PFSK-1 (cell line): ENCODE data around the gene ADAT3.

ENCODE experiments used
- FOXP2 ChIP-seq: optimal IDR thresholded peaks from 2 replicates; pipeline ENCODE3; 2011; ENCODE audit warnings: borderline replicate concordance, control low read depth, inconsistent platforms; ENCODE audit not compliant: insufficient read depth; ENCODE audit errors: extremely low read length, extremely low read depth
- POLR2AphosphoS5 ChIP-seq: IDR thresholded peaks from 2 replicates; pipeline ENCODE4 v1.6.1; 2012; ENCODE audit warnings: low read depth, mild to moderate bottlenecking, control low read depth, low read length, moderate library complexity
- SIN3A ChIP-seq: IDR thresholded peaks from 2 replicates; pipeline ENCODE4 v1.6.1; 2012; ENCODE audit warnings: mild to moderate bottlenecking, low read length, moderate library complexity, borderline replicate concordance; ENCODE audit not compliant: insufficient read depth
- TAF1 ChIP-seq: IDR thresholded peaks from 2 replicates; pipeline ENCODE4 v1.6.1; 2012; ENCODE audit warnings: low read length, control low read depth, borderline replicate concordance; ENCODE audit not compliant: insufficient read depth
- TF ChIP-seq, protein P1 (sequence below), 2 experiments: IDR thresholded peaks; 2 replicates each; pipeline versions ENCODE4 v1.6.1 to v1.8.0; 2011 to 2012; ENCODE audit warnings: low read depth in 2 of 2, low read length in 2 of 2, control low read depth in 1 of 2, inconsistent platforms in 1 of 2, mild to moderate bottlenecking in 1 of 2, moderate library complexity in 1 of 2; ENCODE audit not compliant: insufficient read depth in 1 of 2

ADAT3 gene

DNA sequence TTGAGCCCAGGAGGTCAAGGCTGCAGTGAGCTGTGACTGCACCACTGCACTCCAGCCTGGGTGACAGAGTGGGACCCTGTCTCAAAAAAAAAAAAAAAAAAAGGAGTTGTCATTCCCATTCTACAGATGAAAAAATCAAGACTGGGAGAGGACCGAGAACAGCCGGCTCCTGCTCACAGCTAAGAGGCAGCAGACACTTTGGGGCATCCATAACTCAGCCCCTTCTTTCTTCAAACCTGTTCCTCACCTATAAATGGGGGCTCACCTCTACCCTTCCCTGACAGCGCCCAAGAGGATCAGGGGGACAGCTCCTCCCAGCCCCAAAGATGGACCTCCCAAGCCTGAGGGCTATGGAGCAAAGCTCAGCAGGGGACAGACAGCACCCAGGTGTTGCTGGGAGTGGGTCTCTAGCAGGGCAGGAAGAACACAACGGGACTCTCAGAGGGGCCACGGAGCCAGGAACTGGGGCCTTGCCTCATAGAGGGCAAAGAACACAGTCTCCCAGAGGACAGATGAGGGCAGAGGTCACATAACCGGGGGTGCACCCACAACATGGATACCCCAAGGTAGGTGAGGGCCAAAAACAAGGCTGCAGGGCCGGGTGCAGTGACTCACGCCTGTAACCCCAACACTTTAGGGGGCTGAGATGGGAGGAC is 38.4 kb upstream of the ADAT3 start:
- TF ChIP-seq, protein P1, sequence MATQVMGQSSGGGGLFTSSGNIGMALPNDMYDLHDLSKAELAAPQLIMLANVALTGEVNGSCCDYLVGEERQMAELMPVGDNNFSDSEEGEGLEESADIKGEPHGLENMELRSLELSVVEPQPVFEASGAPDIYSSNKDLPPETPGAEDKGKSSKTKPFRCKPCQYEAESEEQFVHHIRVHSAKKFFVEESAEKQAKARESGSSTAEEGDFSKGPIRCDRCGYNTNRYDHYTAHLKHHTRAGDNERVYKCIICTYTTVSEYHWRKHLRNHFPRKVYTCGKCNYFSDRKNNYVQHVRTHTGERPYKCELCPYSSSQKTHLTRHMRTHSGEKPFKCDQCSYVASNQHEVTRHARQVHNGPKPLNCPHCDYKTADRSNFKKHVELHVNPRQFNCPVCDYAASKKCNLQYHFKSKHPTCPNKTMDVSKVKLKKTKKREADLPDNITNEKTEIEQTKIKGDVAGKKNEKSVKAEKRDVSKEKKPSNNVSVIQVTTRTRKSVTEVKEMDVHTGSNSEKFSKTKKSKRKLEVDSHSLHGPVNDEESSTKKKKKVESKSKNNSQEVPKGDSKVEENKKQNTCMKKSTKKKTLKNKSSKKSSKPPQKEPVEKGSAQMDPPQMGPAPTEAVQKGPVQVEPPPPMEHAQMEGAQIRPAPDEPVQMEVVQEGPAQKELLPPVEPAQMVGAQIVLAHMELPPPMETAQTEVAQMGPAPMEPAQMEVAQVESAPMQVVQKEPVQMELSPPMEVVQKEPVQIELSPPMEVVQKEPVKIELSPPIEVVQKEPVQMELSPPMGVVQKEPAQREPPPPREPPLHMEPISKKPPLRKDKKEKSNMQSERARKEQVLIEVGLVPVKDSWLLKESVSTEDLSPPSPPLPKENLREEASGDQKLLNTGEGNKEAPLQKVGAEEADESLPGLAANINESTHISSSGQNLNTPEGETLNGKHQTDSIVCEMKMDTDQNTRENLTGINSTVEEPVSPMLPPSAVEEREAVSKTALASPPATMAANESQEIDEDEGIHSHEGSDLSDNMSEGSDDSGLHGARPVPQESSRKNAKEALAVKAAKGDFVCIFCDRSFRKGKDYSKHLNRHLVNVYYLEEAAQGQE (IDR thresholded peaks at IDR 0.05; ENCODE audit: insufficient read depth in 1 of 2, low read depth in 2 of 2, low read length in 2 of 2) = no peak
- TF ChIP-seq FOXP2 = no peak
- TF ChIP-seq TAF1 = no peak
- TF ChIP-seq SIN3A = no peak
- TF ChIP-seq POLR2AphosphoS5 = no peak

DNA sequence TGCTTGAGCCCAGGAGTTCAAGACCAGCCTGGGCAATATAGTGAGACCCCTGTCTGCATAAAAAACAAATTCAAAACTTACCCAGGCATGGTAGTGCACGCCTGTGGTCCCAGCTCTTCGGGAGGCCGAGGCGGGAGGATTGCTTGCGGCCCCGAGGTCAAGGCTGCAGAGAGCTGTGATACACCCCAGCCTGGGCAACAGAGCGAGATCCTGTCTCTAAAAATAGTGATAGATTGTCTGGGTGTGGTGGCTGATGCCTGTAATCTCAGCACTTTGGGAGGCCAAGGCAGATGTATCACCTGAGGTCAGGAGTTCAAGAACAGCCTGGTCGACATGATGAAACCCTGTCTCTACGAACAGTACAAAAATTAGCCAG is 37.9 kb upstream of the ADAT3 start:
- TF ChIP-seq TAF1 = no peak
- no peak for TF ChIP-seq FOXP2
- TF ChIP-seq POLR2AphosphoS5 = no peak
- TF ChIP-seq SIN3A = no peak
- TF ChIP-seq, protein P1 (IDR thresholded peaks at IDR 0.05; ENCODE audit: insufficient read depth in 1 of 2, low read depth in 2 of 2, low read length in 2 of 2) = no peak

- TF ChIP-seq, protein P1 (IDR thresholded peaks at IDR 0.05; ENCODE audit: insufficient read depth in 1 of 2, low read depth in 2 of 2, low read length in 2 of 2) = no peak
- TF ChIP-seq POLR2AphosphoS5 (no peak), TAF1 (no peak), SIN3A (no peak), FOXP2 (no peak)
Measured at GRCh38 chr19:1868971-1869370, 36.2 kb upstream of the ADAT3 start.

- no peak for TF ChIP-seq TAF1
- TF ChIP-seq FOXP2 = no peak
- TF ChIP-seq, protein P1 (IDR thresholded peaks at IDR 0.05; ENCODE audit: insufficient read depth in 1 of 2, low read depth in 2 of 2, low read length in 2 of 2) = no peak
- no peak for TF ChIP-seq SIN3A
- TF ChIP-seq POLR2AphosphoS5 = no peak
Measured at GRCh38 chr19:1871140-1871597, 34.0 kb upstream of the ADAT3 start.
